Activated CD4-positive, alpha-beta T cell treated with anti-CD3 and anti-CD28 coated beads for 36 hours (primary cell): ENCODE results near the gene PUS7. TPM values are rescaled to one million over a fixed set of nuclear protein-coding genes. Genes with fewer than 3 reads are reported as not detected.

Source experiments
- ATAC-seq: fragments of 200-7000 bp; cut with Tn5 transposase; one replicate; pipeline ENCODE4 v1.10.0; 2021; ENCODE audit warnings: mild to moderate bottlenecking, moderate library complexity
- CTCF ChIA-PET: fragments of 350-600 bp; sonication (Branson Sonifier 250); formaldehyde crosslinking; loops from one replicate; lab custom pipeline; 2021; ENCODE audit warnings: antibody characterized with exemption; lab: Charles Lee
- POLR2A ChIA-PET: fragments of 350-600 bp; sonication (Branson Sonifier 250); formaldehyde crosslinking; loops from one replicate; lab custom pipeline; 2021; ENCODE audit warnings: antibody characterized with exemption, inconsistent platforms; lab: Charles Lee
- DNase-seq: peaks from one replicate; pipeline ENCODE4 v3.0.0-alpha.2; 2020
- H3K27ac Mint-ChIP-seq: one replicate; pipeline ENCODE4 v1.8.0; 2021; ENCODE audit warnings: mixed read lengths
- H3K27me3 Mint-ChIP-seq: one replicate; pipeline ENCODE4 v1.8.0; 2021; ENCODE audit warnings: mixed read lengths
- H3K36me3 Mint-ChIP-seq: one replicate; pipeline ENCODE4 v1.8.0; 2021; ENCODE audit warnings: low read depth, mixed read lengths
- H3K4me1 Mint-ChIP-seq: one replicate; pipeline ENCODE4 v1.8.0; 2021; ENCODE audit warnings: mixed read lengths
- H3K4me3 Mint-ChIP-seq: one replicate; pipeline ENCODE4 v1.8.0; 2021; ENCODE audit warnings: mild to moderate bottlenecking, moderate library complexity, mixed read lengths
- H3K9me3 Mint-ChIP-seq: one replicate; pipeline ENCODE4 v1.8.0; 2021; ENCODE audit warnings: low read depth, mixed read lengths
- intact Hi-C, 2 experiments: fragments of 100-400 bp; cut with DNase I in 1 of 2; cut with micrococcal nuclease in 1 of 2; formaldehyde crosslinking; loops; one replicate each; pipeline versions ENCODE4 v1.14.2 to v1.15.1; 2022 to 2024; cut with DNase I, micrococcal nuclease
- total RNA-seq, 2 experiments: library from RNA; stranded (reverse); gene quantifications; one replicate each; pipeline ENCODE4 v1.2.3, GENCODE V29; 2021

PUS7 gene
- total RNA-seq, 2 experiments from 2014 or later: 31.9 to 33.8 TPM

DNA sequence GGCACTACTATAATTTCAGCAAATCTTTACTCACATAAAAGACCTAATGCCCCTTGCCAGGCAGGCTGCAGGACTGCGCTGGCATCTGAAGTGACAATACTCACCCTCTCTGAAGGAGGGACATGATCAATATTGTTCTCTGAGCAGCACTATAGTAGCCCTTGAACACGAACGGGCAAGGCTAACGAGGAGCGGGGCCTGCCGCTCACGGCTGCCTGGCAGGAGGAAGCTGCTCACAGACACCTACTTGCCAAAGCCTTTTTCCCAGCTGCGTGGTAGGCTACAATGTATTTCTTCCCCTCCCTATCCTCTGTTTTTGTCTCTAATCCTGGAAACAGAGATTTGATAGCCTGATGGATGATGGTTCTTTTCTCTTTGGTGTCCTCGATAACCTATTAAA lies 19.9 kb downstream of the PUS7 start:
- Mint-ChIP-seq H3K27ac (no peak overlapping the region), H3K4me1 (no peaks in the 10 kb centered on the region), H3K4me3 (no peak overlapping the region), H3K9me3 (no peaks in the 10 kb centered on the region), H3K36me3 (peaks cover 46% of the 10 kb centered on the region), H3K27me3 (no peaks in the 10 kb centered on the region)
- ATAC-seq (no peak), DNase-seq (no peak)
- intact Hi-C loops: no loop called here
- ChIA-PET CTCF (no interaction called here), POLR2A (no interaction called here)

- ChIA-PET POLR2A (no interaction called here), CTCF (no interaction called here)
- Mint-ChIP-seq H3K4me3 (no peak overlapping the region), H3K9me3 (no peaks in the 10 kb centered on the region), H3K36me3 (peaks cover 32% of the 10 kb centered on the region), H3K4me1 (no peaks in the 10 kb centered on the region), H3K27me3 (no peaks in the 10 kb centered on the region), H3K27ac (no peak overlapping the region)
- DNase-seq: no peak
- no peak for ATAC-seq
- intact Hi-C loops: no loop called here
Measured at GRCh38 chr7:105497016-105497415, 25.1 kb downstream of the PUS7 start.

DNA sequence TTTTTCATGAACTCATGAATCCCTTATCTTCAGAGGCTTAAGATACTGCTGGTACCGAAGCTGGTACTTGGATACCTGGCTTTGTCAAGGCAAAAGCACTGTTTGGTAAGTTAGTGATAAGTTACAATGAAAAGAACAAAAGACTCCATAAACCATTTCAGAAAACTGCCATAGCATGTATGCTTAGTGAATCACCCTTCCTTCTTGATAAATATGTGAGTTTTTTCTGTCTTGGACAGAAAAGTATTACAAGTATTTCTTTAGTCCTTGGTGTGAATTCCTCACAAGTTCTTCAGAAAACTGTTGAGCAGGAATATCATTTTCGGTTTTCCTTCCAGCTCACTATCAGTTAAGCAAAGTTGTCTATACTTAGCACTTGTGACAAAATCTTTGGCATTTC lies 25.6 kb downstream of the PUS7 start:
- Mint-ChIP-seq H3K36me3 (peaks cover 29% of the 10 kb centered on the region), H3K4me3 (no peak overlapping the region), H3K4me1 (no peaks in the 10 kb centered on the region), H3K27me3 (no peaks in the 10 kb centered on the region), H3K27ac (no peak overlapping the region), H3K9me3 (no peaks in the 10 kb centered on the region)
- intact Hi-C loops: no loop called here
- ATAC-seq (no peak), DNase-seq (no peak)
- POLR2A ChIA-PET: no interaction called here
- CTCF ChIA-PET: interaction anchor here (0.5 kb wide), 1 partner anchor 122 kb away, joined by 3 read pairs; no protein-coding TSS in a partner anchor

GRCh38 chr7:105493923-105494315 lies 28.2 kb downstream of the PUS7 start:
- DNase-seq (no peak), ATAC-seq (no peak)
- H3K9me3 Mint-ChIP-seq: no peaks in the 10 kb centered on the region
- H3K4me3 Mint-ChIP-seq: no peak overlapping the region
- no peak overlapping the region for H3K27ac Mint-ChIP-seq
- H3K27me3 Mint-ChIP-seq: no peaks in the 10 kb centered on the region
- H3K36me3 Mint-ChIP-seq: peaks cover 18% of the 10 kb centered on the region
- ChIA-PET POLR2A (interaction anchor here (0.7 kb wide), 1 partner anchor 1508 kb away, joined by 3 read pairs; no protein-coding TSS in a partner anchor), CTCF (interaction anchor here (1.1 kb wide), 1 partner anchor 22 kb away, joined by 3 read pairs; no protein-coding TSS in a partner anchor)
- H3K4me1 Mint-ChIP-seq: no peaks in the 10 kb centered on the region
- intact Hi-C loops: no loop called here

DNA sequence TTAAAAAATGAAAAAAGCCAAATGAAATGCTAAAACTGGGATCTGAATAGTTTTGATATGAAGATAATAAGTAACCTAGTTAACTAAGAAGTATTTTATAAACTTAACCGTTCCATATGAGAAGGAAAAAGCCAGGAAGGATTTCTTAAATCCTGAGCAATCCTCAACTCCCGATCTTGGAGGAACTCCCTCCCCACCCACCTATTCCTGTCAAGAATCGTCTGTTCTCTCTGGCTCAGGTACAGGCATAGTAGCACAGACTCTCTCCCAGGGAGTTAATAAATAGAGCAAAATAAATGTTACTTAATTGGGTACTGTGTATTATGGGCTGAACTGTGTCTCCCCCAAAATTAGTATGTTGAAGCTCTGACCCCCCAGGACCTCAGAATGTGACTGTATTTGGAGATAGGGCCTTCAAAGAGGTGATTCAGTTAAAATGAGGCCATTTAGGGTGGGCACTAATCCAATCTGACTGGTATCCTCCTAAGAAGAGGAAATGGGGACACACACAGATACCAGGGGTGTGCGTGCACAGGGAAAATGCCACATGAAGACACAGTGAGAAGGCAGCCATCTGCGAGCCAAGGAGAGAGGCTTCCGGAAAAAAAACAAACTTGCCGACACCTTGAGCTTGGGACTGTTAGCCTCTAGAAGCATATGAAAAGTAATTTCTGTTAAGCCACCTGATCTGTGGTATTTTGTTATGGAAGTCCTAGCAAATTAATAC lies 28.7 kb downstream of the PUS7 start:
- peaks cover 16% of the 10 kb centered on the region for H3K36me3 Mint-ChIP-seq
- no peaks in the 10 kb centered on the region for H3K4me1 Mint-ChIP-seq
- ChIA-PET CTCF (interaction anchor here (1.1 kb wide), 1 partner anchor 22 kb away, joined by 3 read pairs; no protein-coding TSS in a partner anchor), POLR2A (interaction anchor here (0.7 kb wide), 1 partner anchor 1507 kb away, joined by 3 read pairs; no protein-coding TSS in a partner anchor)
- no peak overlapping the region for H3K4me3 Mint-ChIP-seq
- H3K27me3 Mint-ChIP-seq: no peaks in the 10 kb centered on the region
- no peaks in the 10 kb centered on the region for H3K9me3 Mint-ChIP-seq
- ATAC-seq (no peak), DNase-seq (no peak)
- intact Hi-C loops: no loop called here
- H3K27ac Mint-ChIP-seq: no peak overlapping the region

DNA sequence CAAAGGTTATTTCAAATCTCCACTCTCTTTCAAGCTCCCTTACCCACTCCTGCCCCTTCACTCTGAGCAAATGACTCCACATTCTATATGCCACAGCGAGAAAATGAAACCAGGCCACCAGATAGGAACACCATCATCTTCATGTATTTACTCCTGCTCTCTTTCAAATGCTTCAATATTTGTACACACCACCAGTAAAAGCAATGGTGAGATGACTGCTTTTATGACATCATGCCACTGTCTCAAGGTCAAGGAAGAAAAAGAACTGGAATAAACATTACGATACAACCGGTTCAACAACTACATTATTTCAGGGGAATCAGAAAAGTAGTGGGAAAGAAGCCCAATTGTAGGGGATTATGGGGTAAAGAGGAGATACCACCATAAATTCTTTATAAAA lies 32.7 kb downstream of the PUS7 start:
- intact Hi-C loops: no loop called here
- Mint-ChIP-seq H3K9me3 (no peaks in the 10 kb centered on the region), H3K27ac (no peak overlapping the region), H3K4me3 (no peak overlapping the region), H3K4me1 (peaks cover 2% of the 10 kb centered on the region), H3K27me3 (no peaks in the 10 kb centered on the region), H3K36me3 (peaks cover 28% of the 10 kb centered on the region)
- ChIA-PET CTCF (no interaction called here), POLR2A (no interaction called here)
- ATAC-seq (no peak), DNase-seq (no peak)

GRCh38 chr7:105487579-105488571 lies 34.2 kb downstream of the PUS7 start:
- H3K9me3 Mint-ChIP-seq: no peaks in the 10 kb centered on the region
- H3K4me1 Mint-ChIP-seq: peaks cover 2% of the 10 kb centered on the region
- intact Hi-C loops: no loop called here
- H3K36me3 Mint-ChIP-seq: peaks cover 34% of the 10 kb centered on the region
- ChIA-PET POLR2A (no interaction called here), CTCF (interaction anchor here (0.5 to 0.6 kb wide), 2 partner anchors 143 to 333 kb away, joined by 3 read pairs; no protein-coding TSS in a partner anchor)
- DNase-seq (no peak), ATAC-seq (no peak)
- no peak overlapping the region for H3K4me3 Mint-ChIP-seq
- no peak overlapping the region for H3K27ac Mint-ChIP-seq
- no peaks in the 10 kb centered on the region for H3K27me3 Mint-ChIP-seq

DNA sequence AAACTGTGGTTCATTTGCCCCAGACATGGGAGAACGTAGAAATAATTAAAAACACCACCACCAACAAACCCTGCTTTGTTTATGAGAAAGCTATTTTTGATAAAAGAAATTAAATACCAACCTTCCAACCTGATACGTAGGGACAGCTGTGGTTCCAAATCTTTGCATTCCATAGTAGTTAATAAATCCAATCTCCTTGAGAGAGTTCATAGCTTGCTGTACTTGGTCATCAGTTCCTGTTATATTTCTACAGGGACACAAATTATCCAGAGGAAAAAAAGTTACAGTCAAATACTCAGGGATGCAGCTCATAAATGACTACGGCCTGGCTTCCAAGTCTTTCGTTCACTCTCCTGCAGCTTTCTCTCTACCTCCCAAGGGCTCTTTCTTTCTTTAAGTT lies 41.1 kb downstream of the PUS7 start:
- POLR2A ChIA-PET: no interaction called here
- Mint-ChIP-seq H3K4me3 (no peak overlapping the region), H3K4me1 (no peaks in the 10 kb centered on the region), H3K27ac (no peak overlapping the region), H3K36me3 (peaks cover 41% of the 10 kb centered on the region), H3K9me3 (no peaks in the 10 kb centered on the region), H3K27me3 (no peaks in the 10 kb centered on the region)
- ATAC-seq: no peak
- CTCF ChIA-PET: interaction anchor here (0.6 to 1.3 kb wide), 2 partner anchors 51 to 241 kb away, joined by 3 read pairs; partner anchors contain the start of gene RINT1
- DNase-seq: no peak
- intact Hi-C loops: no loop called here

DNA sequence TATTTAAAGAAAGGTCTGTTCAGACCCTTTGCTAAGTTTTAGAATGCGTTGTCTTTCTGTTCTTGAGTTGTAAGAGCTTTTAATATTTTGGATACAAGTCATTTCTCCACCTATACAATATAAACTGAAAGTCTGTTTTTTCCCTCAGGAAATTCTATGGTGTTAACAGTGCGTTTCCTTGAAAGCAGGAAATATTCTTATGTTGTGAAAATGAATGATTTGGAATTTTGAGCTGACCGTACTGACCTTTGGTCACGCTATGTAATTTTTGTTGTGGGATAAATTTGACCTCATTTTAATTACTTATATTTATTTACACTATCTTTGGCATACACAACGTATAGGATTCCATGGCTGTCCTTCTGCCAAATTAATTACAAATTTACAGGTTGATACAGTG lies 43.5 kb downstream of the PUS7 start:
- ATAC-seq (no peak), DNase-seq (no peak)
- Mint-ChIP-seq H3K4me1 (no peaks in the 10 kb centered on the region), H3K36me3 (peaks cover 40% of the 10 kb centered on the region), H3K9me3 (no peaks in the 10 kb centered on the region), H3K4me3 (no peak overlapping the region), H3K27ac (no peak overlapping the region), H3K27me3 (no peaks in the 10 kb centered on the region)
- ChIA-PET CTCF (no interaction called here), POLR2A (no interaction called here)
- intact Hi-C loops: no loop called here

- intact Hi-C loops: no loop called here
- Mint-ChIP-seq H3K9me3 (no peaks in the 10 kb centered on the region), H3K27ac (no peak overlapping the region), H3K4me3 (no peak overlapping the region), H3K27me3 (no peaks in the 10 kb centered on the region), H3K36me3 (peaks cover 40% of the 10 kb centered on the region), H3K4me1 (no peaks in the 10 kb centered on the region)
- ATAC-seq (no peak), DNase-seq (no peak)
- ChIA-PET POLR2A (no interaction called here), CTCF (interaction anchor here (0.7 kb wide), 1 partner anchor 8 kb away, joined by 4 read pairs; no protein-coding TSS in a partner anchor)
Measured at GRCh38 chr7:105477908-105478307, 44.2 kb downstream of the PUS7 start.

- Mint-ChIP-seq H3K4me3 (no peak overlapping the region), H3K36me3 (peaks cover 34% of the 10 kb centered on the region), H3K27ac (no peak overlapping the region), H3K9me3 (no peaks in the 10 kb centered on the region), H3K4me1 (no peaks in the 10 kb centered on the region), H3K27me3 (no peaks in the 10 kb centered on the region)
- DNase-seq (no peak), ATAC-seq (no peak)
- intact Hi-C loops: no loop called here
- ChIA-PET CTCF (no interaction called here), POLR2A (no interaction called here)
Measured at GRCh38 chr7:105474045-105474444, 48.0 kb downstream of the PUS7 start.
